B cell (primary cell): Measurements from ENCODE around the gene TEX51. TPM values are rescaled to one million over a fixed set of nuclear protein-coding genes. Genes with fewer than 3 reads are reported as not detected.
A peak's percentile ranks its signal among the peaks of the same experiment; 100 is the strongest.

Experiments used
- ATAC-seq: fragments of 200-7000 bp; cut with Tn5 transposase; one replicate; pipeline ENCODE4 v1.10.0; 2021; ENCODE audit warnings: low read depth, mild to moderate bottlenecking, moderate number of reproducible peaks, moderate library complexity
- CTCF ChIA-PET: fragments of 350-600 bp; sonication (Branson Sonifier 250); formaldehyde crosslinking; loops from one replicate; lab custom pipeline; 2021; ENCODE audit warnings: antibody characterized with exemption, inconsistent platforms; lab: Charles Lee
- POLR2A ChIA-PET: fragments of 350-600 bp; sonication (Branson Sonifier 250); formaldehyde crosslinking; loops from one replicate; lab custom pipeline; 2021; ENCODE audit warnings: antibody characterized with exemption; lab: Charles Lee
- DNase-seq: peaks from one replicate; pipeline ENCODE4 v3.0.0; 2013
- H2AFZ ChIP-seq: 2 replicates; pipeline ENCODE4 v1.6.1; 2012; ENCODE audit warnings: mild to moderate bottlenecking, low read depth, low read length; ENCODE audit not compliant: insufficient read depth, poor library complexity, severe bottlenecking
- H3K27ac ChIP-seq, 2 donors: 1 replicate in 1 of 2; 2 replicates in 1 of 2; pipeline ENCODE4 v1.5.1; 2012 to 2013; ENCODE audit warnings: low read length in 2 of 2, mild to moderate bottlenecking in 2 of 2, moderate library complexity in 1 of 2
- H3K27me3 ChIP-seq, 4 experiments: fragments of 200-600 bp in 1 of 4; sonication (generic) in 1 of 4; replicated peaks in 1 of 4; 1 replicate in 2 of 4; 2 replicates in 2 of 4; pipeline versions ENCODE4 v1.6.1 to v1.7.0; 2013 to 2016; ENCODE audit warnings: low read length in 3 of 4, mild to moderate bottlenecking in 2 of 4, mixed read lengths in 1 of 4, moderate library complexity in 1 of 4; ENCODE audit not compliant: insufficient read depth in 4 of 4, control insufficient read depth in 3 of 4; ENCODE audit errors: control extremely low read depth in 1 of 4
- H3K36me3 ChIP-seq, 2 experiments: replicated peaks in 1 of 2; 1 replicate in 1 of 2; 2 replicates in 1 of 2; pipeline versions ENCODE4 v1.6.1 to v1.7.1; 2013; ENCODE audit warnings: low read length in 1 of 2; ENCODE audit not compliant: insufficient read depth in 2 of 2, control insufficient read depth in 1 of 2; ENCODE audit errors: control extremely low read depth in 1 of 2, extremely low read depth in 1 of 2
- H3K4me1 ChIP-seq, 2 donors: fragments of 200-600 bp in 1 of 2; sonication (generic) in 1 of 2; 1 replicate in 1 of 2; 2 replicates in 1 of 2; pipeline versions ENCODE4 v1.5.1 to v1.6.1; 2013 to 2017; ENCODE audit warnings: low read length in 2 of 2; ENCODE audit not compliant: control insufficient read depth in 2 of 2, insufficient read depth in 2 of 2
- H3K4me2 ChIP-seq: replicated peaks from 2 replicates; pipeline ENCODE3; 2012; ENCODE audit warnings: mild to moderate bottlenecking, low read depth, low read length; ENCODE audit not compliant: poor library complexity, severe bottlenecking
- H3K4me3 ChIP-seq, 5 experiments: fragments of 200-600 bp in 1 of 5; sonication (generic) in 1 of 5; 1 replicate in 3 of 5; 2 replicates in 2 of 5; pipeline versions ENCODE4 v1.5.1 to v1.7.0; 2011 to 2016; ENCODE audit warnings: low read length in 4 of 5, mild to moderate bottlenecking in 4 of 5, low read depth in 2 of 5, control low read depth in 1 of 5, moderate library complexity in 1 of 5; ENCODE audit not compliant: insufficient read depth in 1 of 5; ENCODE audit errors: control extremely low read depth in 1 of 5, extremely low read depth in 1 of 5
- H3K79me2 ChIP-seq: fragments of 200-600 bp; sonication (generic); one replicate; pipeline ENCODE4 v1.6.0; 2016; ENCODE audit warnings: low read length; ENCODE audit not compliant: control insufficient read depth, insufficient read depth
- H3K9ac ChIP-seq: fragments of 200-600 bp; sonication (generic); 2 replicates; pipeline ENCODE4 v1.6.1; 2017; ENCODE audit warnings: mild to moderate bottlenecking, low read length, moderate library complexity
- H3K9me3 ChIP-seq, 3 donors: one replicate each; pipeline versions ENCODE4 v1.6.1 to v1.7.1; 2013; ENCODE audit warnings: low read length in 2 of 3; ENCODE audit not compliant: control insufficient read depth in 2 of 3, insufficient read depth in 1 of 3; ENCODE audit errors: control extremely low read depth in 1 of 3
- H4K20me1 ChIP-seq: 2 replicates; pipeline ENCODE4 v1.6.0; 2012; ENCODE audit warnings: mild to moderate bottlenecking, low read length; ENCODE audit not compliant: insufficient read depth, control insufficient read depth, poor library complexity, severe bottlenecking
- H3K27ac Mint-ChIP-seq: one replicate; pipeline ENCODE4 v1.8.0; 2021; ENCODE audit warnings: mixed read lengths
- H3K27me3 Mint-ChIP-seq: one replicate; pipeline ENCODE4 v1.8.0; 2021; ENCODE audit warnings: mixed read lengths
- H3K4me1 Mint-ChIP-seq: one replicate; pipeline ENCODE4 v1.8.0; 2021; ENCODE audit warnings: mixed read lengths
- H3K4me3 Mint-ChIP-seq: one replicate; pipeline ENCODE4 v1.8.0; 2021; ENCODE audit warnings: mixed read lengths
- H3K9me3 Mint-ChIP-seq: one replicate; pipeline ENCODE4 v1.8.0; 2022; ENCODE audit warnings: mixed read lengths; ENCODE audit not compliant: insufficient read depth
- EZH2 ChIP-seq: IDR thresholded peaks from 2 replicates; pipeline ENCODE4 v1.6.1; 2012; ENCODE audit warnings: borderline replicate concordance, low read depth, mild to moderate bottlenecking, moderate library complexity, low read length; ENCODE audit not compliant: insufficient read depth, poor library complexity, severe bottlenecking
- WGBS: methylation state at CpG from one replicate; pipeline ENCODE4 v1.1.5; 2013; ENCODE audit warnings: missing lambda C conversion rate; ENCODE audit not compliant: insufficient coverage; 5-methylcytosine and 5-hydroxymethylcytosine counted together
- intact Hi-C: fragments of 100-400 bp; cut with micrococcal nuclease; formaldehyde crosslinking; loops from one replicate; pipeline ENCODE4 v1.10.0; 2022
- polyA plus RNA-seq: library from polyadenylated mRNA; depleted of rRNA; stranded (reverse); fragments of >200 nt; gene quantifications from 2 replicates; pipeline ENCODE4 v1.2.3, GENCODE V29; 2012
- total RNA-seq, 2 donors: library from RNA; stranded (reverse); fragments of 120-200 nt in 1 of 2; gene quantifications; 1 replicate in 1 of 2; 2 replicates in 1 of 2; pipeline versions ENCODE4 v1.2.3 to v1.2.4, GENCODE V29; 2013 to 2022
- TF ChIP-seq, protein P1 (sequence below): fragments of 200-600 bp; IDR thresholded peaks from one replicate; pipeline ENCODE4 v1.8.0; 2022; ENCODE audit warnings: antibody characterized with exemption, mild to moderate bottlenecking

The TEX51 gene
- total and polyA plus RNA-seq, 2 donors (not counting 1 experiment from before 2014, with no cell fraction given): not detected

DNA sequence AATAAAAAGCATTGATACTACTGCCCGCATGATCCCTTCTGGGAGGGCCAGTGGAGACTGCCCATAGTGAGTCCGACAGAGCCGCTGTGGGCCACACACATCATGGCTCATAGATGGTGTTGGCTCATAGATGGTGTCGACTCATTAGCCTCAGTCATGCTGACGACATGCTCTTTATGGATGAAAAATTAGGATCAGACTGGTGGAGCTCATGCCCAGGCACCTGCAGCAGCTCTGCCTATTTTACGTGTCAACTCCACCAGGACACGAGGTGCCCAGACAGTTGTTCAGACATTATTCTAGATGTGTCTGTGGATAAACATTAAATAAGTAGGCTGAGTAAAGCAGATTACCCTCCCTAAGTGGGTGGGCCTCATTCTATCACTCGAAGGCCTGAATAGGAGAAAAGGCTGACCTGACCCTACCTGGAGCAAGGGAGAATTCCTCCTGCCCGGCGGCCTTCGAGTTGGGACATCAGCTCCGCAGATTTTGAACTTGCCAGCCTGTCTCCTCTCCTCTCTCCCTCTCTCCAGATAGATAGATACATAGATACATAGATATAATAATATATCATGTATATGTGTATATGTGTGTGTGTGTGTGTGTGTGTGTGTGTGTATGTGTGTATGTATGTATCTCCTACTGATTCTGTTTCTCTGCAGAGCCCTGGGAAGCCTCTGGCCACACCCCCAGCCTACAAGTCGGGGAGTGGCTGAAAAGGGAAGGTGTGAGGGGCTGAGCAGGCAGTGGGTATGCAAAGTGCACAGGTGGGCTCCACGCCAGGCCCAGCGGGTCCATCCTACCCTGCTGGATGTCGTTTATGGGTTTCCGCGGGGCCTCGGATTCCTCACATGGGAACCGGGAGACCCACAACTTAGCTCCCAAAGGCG is 13.6 kb upstream of the TEX51 start:
- Histone ChIP-seq H2AFZ (no peak overlapping the region), H3K4me2 (no peak overlapping the region), H3K27me3 (peaks cover 0 to 21% (median 0%) of the 10 kb centered on the region in 4 experiments), H3K9me3 (peaks cover 0 to 3% (median 0%) of the 10 kb centered on the region in 3 donors), H3K36me3 (no peaks in the 10 kb centered on the region), H3K9ac (no peak overlapping the region), H4K20me1 (no peaks in the 10 kb centered on the region), H3K79me2 (no peaks in the 10 kb centered on the region), H3K27ac (no peak overlapping the region), H3K4me1 (peaks cover 3 to 8% of the 10 kb centered on the region in 2 donors), H3K4me3 (no peak overlapping the region)
- DNase-seq (no peak), ATAC-seq (no peak)
- ChIA-PET CTCF (no interaction called here), POLR2A (no interaction called here)
- intact Hi-C loops: no loop called here
- Mint-ChIP-seq H3K9me3 (no peaks in the 10 kb centered on the region), H3K27me3 (peaks cover 13% of the 10 kb centered on the region), H3K27ac (no peak overlapping the region), H3K4me1 (peaks cover 5% of the 10 kb centered on the region), H3K4me3 (no peak overlapping the region)
- 80% methylated on average over 13 of the region's 21 CpGs for WGBS
- TF ChIP-seq, protein P1, sequence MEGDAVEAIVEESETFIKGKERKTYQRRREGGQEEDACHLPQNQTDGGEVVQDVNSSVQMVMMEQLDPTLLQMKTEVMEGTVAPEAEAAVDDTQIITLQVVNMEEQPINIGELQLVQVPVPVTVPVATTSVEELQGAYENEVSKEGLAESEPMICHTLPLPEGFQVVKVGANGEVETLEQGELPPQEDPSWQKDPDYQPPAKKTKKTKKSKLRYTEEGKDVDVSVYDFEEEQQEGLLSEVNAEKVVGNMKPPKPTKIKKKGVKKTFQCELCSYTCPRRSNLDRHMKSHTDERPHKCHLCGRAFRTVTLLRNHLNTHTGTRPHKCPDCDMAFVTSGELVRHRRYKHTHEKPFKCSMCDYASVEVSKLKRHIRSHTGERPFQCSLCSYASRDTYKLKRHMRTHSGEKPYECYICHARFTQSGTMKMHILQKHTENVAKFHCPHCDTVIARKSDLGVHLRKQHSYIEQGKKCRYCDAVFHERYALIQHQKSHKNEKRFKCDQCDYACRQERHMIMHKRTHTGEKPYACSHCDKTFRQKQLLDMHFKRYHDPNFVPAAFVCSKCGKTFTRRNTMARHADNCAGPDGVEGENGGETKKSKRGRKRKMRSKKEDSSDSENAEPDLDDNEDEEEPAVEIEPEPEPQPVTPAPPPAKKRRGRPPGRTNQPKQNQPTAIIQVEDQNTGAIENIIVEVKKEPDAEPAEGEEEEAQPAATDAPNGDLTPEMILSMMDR: no peak
- no peak for TF ChIP-seq EZH2

GRCh38 chr2:126885751-126886210 is 12.9 kb upstream of the TEX51 start:
- H3K27ac Mint-ChIP-seq: no peak overlapping the region
- Histone ChIP-seq H2AFZ (peak overlapping the region; percentile 49), H3K27me3 (peaks cover 0 to 21% (median 0%) of the 10 kb centered on the region in 4 experiments), H3K27ac (no peak overlapping the region), H3K4me2 (peak overlapping the region; percentile 57), H3K9ac (no peak overlapping the region), H3K4me1 (peaks cover 3 to 8% of the 10 kb centered on the region in 2 donors), H4K20me1 (no peaks in the 10 kb centered on the region), H3K9me3 (peaks cover 0 to 3% (median 0%) of the 10 kb centered on the region in 3 donors), H3K79me2 (no peaks in the 10 kb centered on the region), H3K4me3 (no peak overlapping the region), H3K36me3 (no peaks in the 10 kb centered on the region)
- no peak for TF ChIP-seq EZH2
- TF ChIP-seq, protein P1: no peak
- H3K27me3 Mint-ChIP-seq: peaks cover 13% of the 10 kb centered on the region
- ChIA-PET CTCF (no interaction called here), POLR2A (no interaction called here)
- no peak for ATAC-seq
- H3K9me3 Mint-ChIP-seq: no peaks in the 10 kb centered on the region
- WGBS: 41% methylated on average over 16 of the region's 18 CpGs
- intact Hi-C loops: no loop called here
- no peak overlapping the region for H3K4me3 Mint-ChIP-seq
- DNase-seq: no peak
- peaks cover 5% of the 10 kb centered on the region for H3K4me1 Mint-ChIP-seq
